GM18858 (cell line): ENCODE data around the gene MAST4.
"Not testable (repeated sequence)": the region's sequence is repeated elsewhere in the genome, so short reads cannot be mapped to it uniquely, and the experiment has no call there.

Experiments used
- ATAC-seq: cut with Tn5 transposase; IDR thresholded peaks from one replicate; pipeline ENCODE4 v1.9.1; 2021; ENCODE audit not compliant: unreplicated experiment

Gene MAST4

DNA sequence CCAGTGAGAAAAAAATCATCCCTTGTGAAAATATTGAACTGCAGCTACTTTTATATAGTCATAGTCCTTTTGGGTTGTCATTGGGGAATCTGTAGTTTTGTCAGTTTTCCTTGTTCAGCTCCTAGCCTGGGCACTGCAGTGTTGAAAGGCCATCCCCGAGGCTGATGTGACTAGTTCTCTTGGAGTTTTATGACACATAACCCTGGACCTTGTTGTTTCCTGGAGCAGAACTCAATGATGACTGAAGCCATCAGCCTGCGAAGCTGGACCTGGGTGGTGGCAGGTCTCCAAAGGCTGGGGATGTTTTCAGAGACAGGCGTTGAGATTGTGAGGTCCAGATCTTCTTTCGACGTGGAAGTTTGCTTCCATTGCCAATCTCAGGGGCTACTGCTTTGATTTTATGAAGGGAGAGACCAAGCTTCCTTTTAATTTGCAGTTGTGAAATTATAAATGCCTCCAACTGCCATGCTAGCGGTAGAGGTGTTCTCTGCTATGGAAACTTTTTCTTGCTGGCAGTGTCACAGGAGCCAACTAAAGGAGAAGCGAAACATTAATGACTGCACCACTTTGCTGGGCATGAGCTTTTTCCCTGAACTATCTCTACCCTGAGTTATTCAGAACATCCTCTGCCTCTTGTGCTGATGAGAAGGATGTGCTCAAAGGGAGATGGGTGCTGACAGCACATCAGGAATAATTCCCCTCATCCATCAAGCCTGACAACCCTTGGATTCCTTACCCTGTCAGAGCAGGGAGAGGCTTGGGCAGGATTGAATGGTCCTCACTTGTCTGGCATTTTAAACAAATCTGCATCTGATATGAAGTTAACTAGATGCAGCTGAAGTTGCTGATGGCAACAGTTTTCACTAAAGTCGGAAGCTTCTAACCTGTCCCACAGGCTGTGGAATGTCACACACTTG, 209.6 kb downstream of the MAST4 start:
- no peak for ATAC-seq

GRCh38 chr5:66807743-66808142, 211.6 kb downstream of the MAST4 start:
- no peak for ATAC-seq

DNA sequence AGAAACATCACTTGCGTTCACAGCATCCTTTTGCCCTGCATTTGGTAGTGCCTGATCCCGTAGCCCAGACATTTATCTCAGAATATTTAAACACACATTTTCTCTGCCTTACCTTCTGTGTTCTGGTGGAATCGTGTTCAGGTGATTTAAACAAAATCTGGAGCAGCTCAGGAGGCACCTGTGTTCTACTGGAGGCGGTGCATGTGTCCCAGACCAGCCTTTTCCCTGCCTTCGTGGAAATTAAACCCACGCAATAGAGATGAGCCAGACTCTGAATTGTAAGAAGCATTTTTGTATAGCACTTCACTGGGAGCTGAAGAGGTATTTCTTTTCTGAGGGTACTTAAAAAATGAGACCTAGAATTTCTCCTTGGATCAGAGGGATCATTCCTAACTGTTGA, 212.5 kb downstream of the MAST4 start:
- ATAC-seq: no peak

GRCh38 chr5:66810151-66810550, 214.0 kb downstream of the MAST4 start:
- no peak for ATAC-seq

DNA sequence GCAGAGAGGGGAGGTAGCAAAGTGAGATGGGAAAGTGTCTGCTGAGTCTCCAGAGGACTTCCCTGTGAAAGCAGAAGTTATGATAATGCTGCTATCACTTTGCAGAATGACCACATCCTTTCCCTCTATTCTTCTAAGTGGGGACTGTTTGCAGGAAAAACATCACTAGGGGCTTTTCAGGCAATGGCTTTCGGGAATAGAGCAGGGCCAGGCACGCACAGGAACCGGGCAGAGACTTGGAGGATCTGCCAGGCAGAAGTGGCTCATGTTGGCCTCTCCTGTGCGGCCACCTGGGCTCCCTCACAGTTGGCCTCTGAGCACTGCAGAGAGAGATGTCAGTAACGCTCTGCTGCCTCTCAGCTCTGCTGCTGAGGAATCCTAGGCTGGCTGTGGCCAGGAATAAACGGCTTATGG, 214.7 kb downstream of the MAST4 start:
- ATAC-seq: no peak

DNA sequence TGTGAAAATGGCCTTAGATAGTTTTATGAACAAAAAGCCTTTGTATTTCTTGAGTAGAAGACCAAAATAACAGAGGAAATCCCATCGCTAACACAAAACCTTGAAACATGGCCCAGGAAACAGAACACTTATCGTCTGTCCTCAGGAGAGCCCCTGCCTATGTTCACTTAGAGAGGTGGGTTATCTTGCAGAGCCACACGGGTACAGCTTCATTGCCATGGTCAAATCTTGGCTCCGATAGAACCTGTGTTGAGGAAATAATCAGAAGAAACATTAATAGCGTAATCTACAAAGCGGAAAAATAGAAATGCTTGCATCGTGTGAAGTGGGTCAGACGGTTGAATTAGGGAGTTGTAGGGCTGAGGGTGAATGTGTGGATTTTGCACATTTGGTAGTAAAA, 216.1 kb downstream of the MAST4 start:
- no peak for ATAC-seq

- ATAC-seq: no peak
Measured at GRCh38 chr5:66813306-66813705, 217.1 kb downstream of the MAST4 start.

GRCh38 chr5:66814146-66814991, 218.2 kb downstream of the MAST4 start:
- peak; percentile 62 for ATAC-seq

GRCh38 chr5:66818304-66818934, 222.2 kb downstream of the MAST4 start:
- ATAC-seq: no peak

GRCh38 chr5:66818935-66819328, 222.7 kb downstream of the MAST4 start:
- no peak for ATAC-seq

DNA sequence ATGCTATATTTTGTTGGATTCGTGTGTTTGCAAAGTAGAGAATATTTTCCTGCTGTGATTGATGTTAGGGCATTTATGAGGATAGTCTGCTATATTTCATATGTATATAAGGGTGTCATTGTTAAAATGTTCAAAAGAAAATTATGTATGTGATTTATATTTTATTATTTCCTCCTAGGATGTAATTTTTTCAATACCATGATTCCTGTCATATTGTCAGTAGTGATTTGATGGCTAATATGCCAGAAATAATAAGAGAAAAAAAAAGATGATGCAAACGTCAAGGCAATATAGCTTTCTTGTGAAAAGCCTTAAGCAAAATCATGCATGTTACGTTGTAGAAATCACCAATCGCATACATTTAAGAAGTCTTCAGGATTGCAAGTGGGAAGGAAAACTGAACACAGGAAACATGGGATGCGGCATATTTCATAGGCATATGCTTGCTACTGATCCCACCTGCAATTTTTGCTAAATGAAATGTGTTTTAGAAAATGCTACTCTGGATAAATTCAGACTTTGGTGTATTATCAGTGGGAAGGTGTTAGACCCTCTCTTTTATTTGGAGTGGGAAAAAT, 224.5 kb downstream of the MAST4 start:
- ATAC-seq: no peak

- no peak for ATAC-seq
Measured at GRCh38 chr5:66821688-66822429, 225.7 kb downstream of the MAST4 start.

GRCh38 chr5:66822906-66823305, 226.7 kb downstream of the MAST4 start:
- not testable (repeated sequence) for ATAC-seq

DNA sequence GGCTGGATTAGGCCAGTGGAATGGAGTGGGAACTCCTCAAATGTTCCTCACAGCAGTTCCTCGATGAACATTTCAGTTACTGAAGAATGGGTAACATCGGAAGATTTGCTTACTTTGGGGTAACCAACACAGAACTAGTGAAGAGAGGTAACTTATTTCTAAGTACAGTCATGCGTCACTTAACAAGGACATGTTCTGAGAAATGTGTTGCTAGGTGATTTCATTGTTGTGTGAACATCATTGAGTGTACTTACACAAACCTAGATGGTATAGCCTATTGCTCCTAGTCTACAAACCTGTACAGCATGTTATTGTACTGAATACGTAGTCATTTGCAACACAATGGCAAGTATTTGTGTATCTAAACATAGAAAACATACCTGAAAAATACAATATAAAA, 228.3 kb downstream of the MAST4 start:
- ATAC-seq: no peak

- no peak for ATAC-seq
Measured at GRCh38 chr5:66826263-66826662, 230.1 kb downstream of the MAST4 start.

DNA sequence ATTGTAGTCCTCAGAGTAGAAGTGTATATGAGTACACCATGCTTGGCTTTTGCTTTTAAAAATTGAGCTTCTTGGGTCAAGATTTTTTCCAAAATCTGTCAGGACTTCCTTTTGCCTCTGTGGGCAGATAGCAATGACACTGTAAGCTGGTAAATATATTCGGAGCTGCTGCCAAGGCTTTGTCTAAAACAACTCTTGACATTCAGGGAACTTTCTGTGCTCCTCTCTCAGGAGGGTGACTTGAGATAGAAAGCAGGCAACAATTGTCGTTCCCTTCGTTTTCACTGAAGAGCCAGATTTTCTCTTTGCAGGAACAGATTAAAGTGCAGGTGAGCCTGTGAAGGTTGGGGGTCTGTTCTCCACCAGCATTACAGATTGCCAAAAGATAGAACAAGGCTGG, 230.5 kb downstream of the MAST4 start:
- ATAC-seq: no peak

DNA sequence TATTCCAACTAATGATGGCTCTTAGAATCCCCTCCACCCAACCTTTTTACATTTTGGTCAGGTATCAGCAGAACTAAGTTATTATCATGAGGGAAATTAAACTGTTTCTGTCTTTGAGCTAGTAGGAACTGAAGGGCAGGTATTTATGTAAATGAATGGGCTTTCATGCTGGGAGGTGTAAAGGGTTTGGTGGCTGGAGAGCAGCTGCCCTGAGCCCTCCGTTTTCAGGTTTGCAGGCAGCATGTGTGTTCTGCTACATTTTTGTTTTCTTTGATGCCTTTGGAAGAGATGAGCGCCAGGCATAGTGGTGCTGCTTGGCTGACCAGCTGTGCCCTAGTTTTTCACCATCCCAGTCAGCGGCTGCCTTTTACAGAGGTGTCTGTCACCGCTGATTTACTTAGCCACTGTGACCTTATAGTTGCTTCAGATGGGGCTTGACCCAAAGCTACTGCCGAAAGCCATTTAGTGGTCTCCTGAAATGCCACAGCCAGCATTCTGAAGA, 231.9 kb downstream of the MAST4 start:
- ATAC-seq: no peak

GRCh38 chr5:66828548-66829357, 232.6 kb downstream of the MAST4 start:
- ATAC-seq: peak; percentile 65

- ATAC-seq: no peak
Measured at GRCh38 chr5:66829358-66829674, 233.1 kb downstream of the MAST4 start.

GRCh38 chr5:66829826-66830225, 233.6 kb downstream of the MAST4 start:
- no peak for ATAC-seq
